ENCODE measurements around the gene MDH1.

MDH1 gene

GRCh38 chr2:63642946-63643345 is 54.2 kb downstream of the MDH1 start:
- DNase-seq: no peak

- no peak for DNase-seq
Measured at GRCh38 chr2:63643486-63643885, 54.7 kb downstream of the MDH1 start.

GRCh38 chr2:63648632-63649031 is 59.9 kb downstream of the MDH1 start:
- no peak for DNase-seq

GRCh38 chr2:63649829-63650228 is 61.1 kb downstream of the MDH1 start:
- DNase-seq: no peak

GRCh38 chr2:63650756-63651155 is 62.0 kb downstream of the MDH1 start:
- no peak for DNase-seq

- no peak for DNase-seq
Measured at GRCh38 chr2:63651356-63651755, 62.6 kb downstream of the MDH1 start.

- DNase-seq: no peak
Measured at GRCh38 chr2:63651861-63652651, 63.3 kb downstream of the MDH1 start.

GRCh38 chr2:63652652-63652985 is 63.9 kb downstream of the MDH1 start:
- no peak for DNase-seq

- no peak for DNase-seq
Measured at GRCh38 chr2:63654959-63655358, 66.2 kb downstream of the MDH1 start.
